Measurements from ENCODE around the gene NIFK. TPM values are rescaled to one million over a fixed set of nuclear protein-coding genes. Genes with fewer than 3 reads are reported as not detected.

Gene NIFK
- total and polyA plus RNA-seq, 2 of the 4 experiments (the other 2 are of a cell fraction): 19.5 to 24.3 TPM

GRCh38 chr2:121686902-121687301 lies 49.8 kb downstream of the NIFK start:
- H4K20me1 ChIP-seq (ENCODE audit: insufficient read depth, low read length): no peaks in the 10 kb centered on the region
- H2BK120ac ChIP-seq (ENCODE audit: low read depth, low read length): no peak overlapping the region
- POLR2A ChIA-PET (ENCODE audit: unreplicated experiment): no interaction called here
- H2BK20ac ChIP-seq (ENCODE audit: low read depth, low read length): no peak overlapping the region
- H3K23ac ChIP-seq (ENCODE audit: low read depth, low read length): no peak overlapping the region
- no TSS peak for BruUV-seq (replicated peaks)
- H2AFZ ChIP-seq (replicated peaks; ENCODE audit: low read length, poor library complexity): no peak overlapping the region
- CTCF ChIA-PET: no interaction called here
- ATAC-seq (ENCODE audit: low read depth) (no peak), DNase-seq (no peak)
- no peaks in the 10 kb centered on the region for H3K36me3 ChIP-seq (ENCODE audit: control insufficient read depth, insufficient read depth, low read length)
- dilution Hi-C loops (cut with HindIII; ENCODE audit: low sequenced_read_pairs, unreplicated experiment) (no loop called here), in situ Hi-C loops (cut with MboI; ENCODE audit: low sequenced_read_pairs) (no loop called here), intact Hi-C loops (cut with micrococcal nuclease) (no loop called here)
- H2AK9ac ChIP-seq (replicated peaks; ENCODE audit: low read depth, low read length, poor library complexity): no peak overlapping the region
- H3K18ac ChIP-seq (ENCODE audit: low read depth, low read length): no peak overlapping the region
- H3K9ac ChIP-seq (ENCODE audit: low read depth, low read length): no peak overlapping the region
- H3K9me3 ChIP-seq (ENCODE audit: control insufficient read depth, insufficient read depth, low read length): peaks cover 16% of the 10 kb centered on the region
- no peaks in the 10 kb centered on the region; the same call in 1 of the 2 replicates for H3K27me3 ChIP-seq (ENCODE audit: control insufficient read depth, insufficient read depth, low read length)
- H2AK5ac ChIP-seq (ENCODE audit: low read depth, low read length): no peak overlapping the region
- H4K5ac ChIP-seq (ENCODE audit: low read depth, low read length): no peak overlapping the region
- no peak overlapping the region for H4K91ac ChIP-seq (ENCODE audit: insufficient read depth, low read depth, low read length)
- H2BK15ac ChIP-seq (ENCODE audit: low read depth, low read length): no peak overlapping the region
- H3K56ac ChIP-seq (ENCODE audit: extremely low read depth, insufficient read depth, low read length): no peak overlapping the region
- H3K14ac ChIP-seq (replicated peaks; ENCODE audit: low read depth, low read length): no peak overlapping the region
- no peak overlapping the region for H4K8ac ChIP-seq (ENCODE audit: low read depth in 2 of 2, low read length in 2 of 2)
- H3K9me1 ChIP-seq (ENCODE audit: insufficient read depth, low read length): no peaks in the 10 kb centered on the region
- 33% methylated on average over 1 of the region's 2 CpGs; no CpG with 5 or more reads in 1 of the 2 experiments for WGBS, 2 experiments (ENCODE audit: extremely low coverage in 2 of 2, insufficient read length in 1 of 2)
- H3K79me1 ChIP-seq (ENCODE audit: low read depth in 1 of 2, low read length in 2 of 2): no peaks in the 10 kb centered on the region
- no peaks in the 10 kb centered on the region for H3K4me1 ChIP-seq (ENCODE audit: control insufficient read depth, insufficient read depth, low read length)
- H3K27ac ChIP-seq (ENCODE audit: insufficient read depth, low read length): no peak overlapping the region
- H3K4me2 ChIP-seq (ENCODE audit: low read depth, low read length): no peak overlapping the region
- H3K4me3 ChIP-seq (ENCODE audit: insufficient read depth, low read depth, low read length): no peak overlapping the region
- H3K4ac ChIP-seq (ENCODE audit: low read depth, low read length): no peak overlapping the region
- TF ChIP-seq MXI1 (IDR thresholded peaks at IDR 0.05; ENCODE audit: borderline replicate concordance, low read depth, low read length) (no peak), NFE2L2 (IDR thresholded peaks at IDR 0.05; ENCODE audit: low read depth, low read length) (no peak), FOS (IDR thresholded peaks at IDR 0.05; ENCODE audit: low read depth, low read length) (no peak)
- no peak overlapping the region for H2BK5ac ChIP-seq (ENCODE audit: low read depth, low read length, poor library complexity, severe bottlenecking)
